Measurements from ENCODE around the gene E2F7. TPM values are rescaled to one million over a fixed set of nuclear protein-coding genes. Genes with fewer than 3 reads are reported as not detected.

The E2F7 gene
- total and polyA plus RNA-seq, 2 of the 8 experiments (the other 6 are each of a cell fraction or from before 2014, with no cell fraction given) = 8.8 to 18.5 TPM

DNA sequence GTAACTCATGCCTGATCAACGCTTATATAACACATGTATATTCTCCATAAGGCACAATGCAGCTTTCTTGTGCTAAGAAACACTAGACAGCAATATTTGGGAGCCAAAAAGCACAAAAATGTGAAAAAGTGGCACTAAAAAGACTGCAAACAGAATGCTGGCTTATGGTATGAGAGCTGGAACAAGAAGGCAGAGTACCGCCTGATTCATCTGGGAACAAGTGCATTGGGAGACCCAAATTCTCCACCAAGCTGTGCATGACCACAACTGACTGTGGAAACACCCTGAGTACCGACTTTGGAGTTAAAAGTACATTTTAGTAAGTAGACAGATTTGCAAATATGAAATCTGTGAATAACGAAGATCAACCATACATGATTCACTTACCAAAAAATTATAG, 25.1 kb downstream of the E2F7 start:
- Histone ChIP-seq H4K8ac (ENCODE audit: extremely low read depth, insufficient read depth, low read length) (no peak overlapping the region), H3K14ac (ENCODE audit: insufficient read length) (no peak overlapping the region), H2BK20ac (ENCODE audit: low read length) (no peak overlapping the region), H2BK5ac (ENCODE audit: low read depth, low read length) (no peak overlapping the region), H4K20me1 (replicated peaks in 1 of 2; ENCODE audit: control insufficient read depth in 1 of 2, insufficient read depth in 2 of 2, low read length in 2 of 2) (no peaks in the 10 kb centered on the region), H4K91ac (replicated peaks; ENCODE audit: insufficient read length, low read length) (no peak overlapping the region), H3K27me3 (replicated peaks in 1 of 4; ENCODE audit: control insufficient read depth in 3 of 4, extremely low read depth in 1 of 4, insufficient read depth in 3 of 4, low read length in 3 of 4) (no peaks in the 10 kb centered on the region), H2BK12ac (ENCODE audit: low read depth, low read length) (no peak overlapping the region), H3K56ac (replicated peaks; ENCODE audit: insufficient read length, low read depth, low read length) (no peak overlapping the region), H3K4me3 (ENCODE audit: extremely low read depth in 1 of 4, insufficient read depth in 2 of 4, low read depth in 3 of 4, low read length in 4 of 4) (no peak overlapping the region), H3K4ac (replicated peaks; ENCODE audit: insufficient read length, low read depth, low read length) (no peak overlapping the region), H2AK5ac (ENCODE audit: low read depth, low read length) (no peak overlapping the region), H4K5ac (ENCODE audit: insufficient read length, low read depth, low read length) (no peak overlapping the region), H3K9ac (replicated peaks in 1 of 4; ENCODE audit: extremely low read depth in 1 of 4, low read depth in 3 of 4, low read length in 3 of 4) (no peak overlapping the region), H3K18ac (ENCODE audit: extremely low read depth, low read length) (no peak overlapping the region), H3K4me2 (ENCODE audit: insufficient read depth in 1 of 2, low read depth in 2 of 2, low read length in 2 of 2) (no peak overlapping the region), H2AFZ (ENCODE audit: low read length) (no peak overlapping the region), H2BK120ac (replicated peaks; ENCODE audit: low read depth, low read length) (no peak overlapping the region), H3K23ac (ENCODE audit: insufficient read length) (no peak overlapping the region), H3K23me2 (ENCODE audit: low read depth, low read length) (no peaks in the 10 kb centered on the region), H3K79me1 (ENCODE audit: low read depth, low read length) (no peaks in the 10 kb centered on the region; the same call in 1 of the 2 replicates), H3K36me3 (ENCODE audit: control insufficient read depth in 2 of 4, insufficient read depth in 4 of 4, low read length in 3 of 4) (peaks cover 18 to 69% (median 50%) of the 10 kb centered on the region in 4 experiments), H3K27ac (ENCODE audit: low read depth, low read length) (no peak overlapping the region), H2BK15ac (ENCODE audit: low read length) (no peak overlapping the region), H3K4me1 (replicated peaks in 1 of 4; ENCODE audit: control insufficient read depth in 3 of 4, insufficient read depth in 4 of 4, low read length in 3 of 4) (no peaks in the 10 kb centered on the region), H3K79me2 (ENCODE audit: control insufficient read depth in 1 of 2, insufficient read depth in 2 of 2, low read length in 2 of 2) (no peaks in the 10 kb centered on the region), H3K9me3 (ENCODE audit: insufficient read depth in 2 of 2, low read depth in 1 of 2, low read length in 1 of 2) (no peaks in the 10 kb centered on the region)
- DNase-seq (ENCODE audit: low read depth in 1 of 2, low spot score in 2 of 2) (no peak), FAIRE-seq (no peak)
- CTCF ChIA-PET (ENCODE audit: partially characterized antibody) = no interaction called here
- POLR2A ChIA-PET (ENCODE audit: partially characterized antibody) = interaction anchor here (1.3 kb wide), 1 partner anchor 11 kb away, joined by 3 read pairs; no protein-coding TSS in a partner anchor
- 88% methylated on average over 4 of the region's 4 CpGs; no CpG with 5 or more reads in 1 of the 2 experiments for WGBS, 2 experiments (ENCODE audit: extremely low coverage in 1 of 2, insufficient coverage in 1 of 2, insufficient read length in 1 of 2, insufficient replicate concordance in 2 of 2, low coverage in 1 of 2, low lambda C conversion rate in 2 of 2, missing lambda C conversion rate in 1 of 2)
- TF ChIP-seq CREB1 (IDR thresholded peaks at IDR 0.05) (no peak), EZH2 (IDR thresholded peaks at IDR 0.05; ENCODE audit: low read depth, low read length, severe bottlenecking) (no peak)

Data from H1 (cell line).